GM19035 (cell line): ENCODE data around the gene PJA2.
"Not testable (repeated sequence)": the region's sequence is repeated elsewhere in the genome, so short reads cannot be mapped to it uniquely, and the experiment has no call there.

Experiments used
- ATAC-seq: cut with Tn5 transposase; IDR thresholded peaks from one replicate; pipeline ENCODE4 v1.9.1; 2021; ENCODE audit not compliant: unreplicated experiment

Gene PJA2, protein sequence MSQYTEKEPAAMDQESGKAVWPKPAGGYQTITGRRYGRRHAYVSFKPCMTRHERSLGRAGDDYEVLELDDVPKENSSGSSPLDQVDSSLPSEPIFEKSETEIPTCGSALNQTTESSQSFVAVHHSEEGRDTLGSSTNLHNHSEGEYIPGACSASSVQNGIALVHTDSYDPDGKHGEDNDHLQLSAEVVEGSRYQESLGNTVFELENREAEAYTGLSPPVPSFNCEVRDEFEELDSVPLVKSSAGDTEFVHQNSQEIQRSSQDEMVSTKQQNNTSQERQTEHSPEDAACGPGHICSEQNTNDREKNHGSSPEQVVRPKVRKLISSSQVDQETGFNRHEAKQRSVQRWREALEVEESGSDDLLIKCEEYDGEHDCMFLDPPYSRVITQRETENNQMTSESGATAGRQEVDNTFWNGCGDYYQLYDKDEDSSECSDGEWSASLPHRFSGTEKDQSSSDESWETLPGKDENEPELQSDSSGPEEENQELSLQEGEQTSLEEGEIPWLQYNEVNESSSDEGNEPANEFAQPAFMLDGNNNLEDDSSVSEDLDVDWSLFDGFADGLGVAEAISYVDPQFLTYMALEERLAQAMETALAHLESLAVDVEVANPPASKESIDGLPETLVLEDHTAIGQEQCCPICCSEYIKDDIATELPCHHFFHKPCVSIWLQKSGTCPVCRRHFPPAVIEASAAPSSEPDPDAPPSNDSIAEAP

DNA sequence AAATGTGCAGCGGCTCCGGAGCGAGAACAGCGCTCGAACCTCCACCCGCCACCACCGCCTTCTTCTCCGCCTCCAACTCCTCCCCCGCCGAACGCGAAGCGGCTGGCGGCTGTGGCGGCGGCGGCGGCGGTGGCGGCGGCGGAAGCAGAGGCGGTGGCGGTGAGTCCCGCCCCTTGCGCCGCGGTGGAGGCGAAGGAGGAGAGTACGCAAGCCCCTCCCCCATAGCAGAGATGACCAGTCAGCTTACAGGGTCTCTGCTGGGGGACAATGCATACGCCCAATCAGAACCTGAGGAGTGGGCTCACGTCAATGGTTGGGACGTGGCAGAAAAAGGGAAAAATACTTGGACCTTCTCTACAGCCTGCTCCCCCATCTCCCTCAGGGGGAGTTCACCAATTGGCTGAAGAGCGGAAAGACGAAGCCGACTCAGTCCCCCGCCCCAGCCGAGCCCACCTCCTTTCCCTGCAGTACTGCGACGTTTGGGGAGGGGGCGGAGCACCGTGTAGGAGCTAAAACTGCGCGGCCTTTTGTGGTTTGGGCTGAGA lies at the start of gene PJA2:
TSS of gene PJA2 (minus strand) at position 131 of the 545 bp plus-strand sequence. CDS start 26,541 bp downstream, outside the sequence.
- peak; percentile 80 for ATAC-seq

DNA sequence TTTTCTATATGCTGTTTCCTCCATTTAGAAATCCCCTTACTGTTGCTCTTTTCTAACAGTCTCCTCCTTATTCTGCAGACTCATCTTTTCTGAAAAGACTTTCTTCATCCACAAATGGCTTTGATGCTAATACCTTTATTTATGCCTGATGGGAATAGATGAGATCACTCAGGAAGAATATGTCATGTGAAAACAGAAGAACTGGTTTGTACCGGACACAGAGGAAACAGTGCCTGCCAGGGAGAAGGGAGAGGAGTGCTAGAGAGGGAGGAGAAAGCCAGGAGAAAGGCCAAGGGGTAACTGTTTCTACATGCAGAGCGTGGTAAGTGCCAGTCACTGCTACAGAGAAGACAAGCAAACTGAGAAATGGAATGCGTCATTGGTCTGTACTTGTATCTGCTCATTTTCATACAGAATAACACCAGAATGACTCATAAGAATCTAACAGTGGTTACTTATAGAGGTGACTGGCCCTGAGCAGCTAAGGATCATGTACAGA lies 45.9 kb upstream of the PJA2 start:
- ATAC-seq: peak; percentile 100

DNA sequence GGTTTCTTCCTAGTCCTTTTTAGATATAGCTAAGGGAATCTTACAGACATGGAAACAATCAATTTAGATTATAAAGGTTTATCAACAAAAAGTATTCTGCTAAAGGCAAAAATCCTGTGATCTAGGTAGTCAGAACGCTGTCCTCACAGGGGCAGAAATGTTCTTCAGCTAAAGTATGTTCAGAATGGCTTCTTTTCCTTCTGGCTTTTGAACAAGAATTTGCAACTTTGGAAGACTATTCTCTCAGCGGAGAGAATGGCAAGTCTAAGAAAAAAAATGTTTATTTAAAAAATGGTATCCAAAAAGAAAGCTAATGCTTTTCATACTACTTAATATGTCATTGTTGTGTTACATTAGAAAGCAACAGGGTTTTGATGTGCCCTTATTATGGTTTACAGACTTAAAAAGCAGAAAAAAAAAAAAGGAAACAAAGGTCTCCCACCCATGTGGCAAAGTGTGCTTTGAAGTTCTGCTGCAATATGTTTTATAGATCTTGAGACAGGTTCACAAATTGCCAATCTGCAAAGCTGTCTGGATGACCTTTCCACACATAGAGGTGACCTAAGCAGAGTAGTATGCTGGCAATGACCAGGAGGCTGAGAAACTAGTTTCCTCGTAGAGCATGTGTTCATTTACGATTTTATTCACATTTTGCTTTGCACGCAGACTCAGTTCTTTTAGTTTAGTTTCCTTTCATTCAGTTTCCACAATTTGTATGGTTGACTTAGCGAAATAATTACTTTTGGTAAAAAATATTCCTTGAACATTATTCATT lies 45.1 kb upstream of the PJA2 start:
- ATAC-seq: no peak

DNA sequence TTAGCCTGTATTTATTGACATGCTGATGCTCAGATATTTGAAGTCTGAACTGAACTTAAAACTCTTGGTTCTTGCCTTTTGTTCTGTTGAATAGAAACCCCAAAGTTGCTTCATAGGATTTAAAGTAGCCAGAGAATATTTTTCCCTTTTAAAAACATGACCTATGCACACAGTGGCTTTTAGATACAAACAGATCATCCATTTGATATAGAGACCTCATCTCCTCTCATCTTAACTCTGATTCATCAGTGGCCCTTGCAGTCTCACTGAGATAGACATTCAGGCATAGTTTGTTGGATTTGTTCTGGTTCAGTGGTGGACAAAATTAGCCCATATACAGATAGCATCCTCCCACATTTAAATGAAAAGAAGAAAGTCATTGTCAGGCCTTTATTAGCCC lies 43.5 kb upstream of the PJA2 start:
- no peak for ATAC-seq

DNA sequence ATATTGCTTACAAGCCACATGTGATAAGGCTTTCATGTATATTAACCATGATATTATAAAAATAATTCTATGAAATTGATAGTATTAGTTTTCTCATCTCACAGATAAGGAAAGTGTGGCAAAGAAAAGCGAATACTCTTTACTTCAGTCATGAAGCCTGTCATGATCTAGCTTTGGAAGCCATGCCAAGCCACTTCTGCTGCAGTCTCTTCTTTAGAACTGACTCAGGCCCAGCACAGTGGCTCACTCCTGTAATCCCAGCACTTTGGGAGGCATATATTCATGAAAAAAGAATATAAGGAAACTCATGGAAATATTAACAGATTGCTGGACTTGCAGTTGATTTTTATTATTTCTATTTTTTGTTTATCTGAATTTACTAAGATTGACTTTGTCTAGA lies 42.9 kb upstream of the PJA2 start:
- ATAC-seq: no peak

DNA sequence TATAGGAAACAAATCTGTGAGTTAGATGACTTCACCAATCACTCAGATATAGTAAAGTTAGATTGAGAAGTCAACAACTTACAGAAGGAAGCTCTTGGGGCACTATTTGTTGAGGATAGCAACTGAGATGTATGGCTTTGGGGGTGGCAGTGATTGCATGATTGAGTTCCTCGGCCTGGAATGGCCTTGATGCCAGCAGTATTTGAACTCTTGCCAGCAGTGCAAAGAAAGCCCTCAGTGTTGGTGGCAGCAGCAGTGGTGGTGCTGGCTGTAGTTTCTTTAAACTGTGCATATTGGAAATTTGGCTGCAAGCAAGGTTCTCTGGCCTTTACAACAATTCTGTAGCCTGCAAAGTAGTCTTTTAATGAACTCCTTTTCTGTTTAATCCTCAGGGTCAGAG lies 41.4 kb upstream of the PJA2 start:
- no peak for ATAC-seq

DNA sequence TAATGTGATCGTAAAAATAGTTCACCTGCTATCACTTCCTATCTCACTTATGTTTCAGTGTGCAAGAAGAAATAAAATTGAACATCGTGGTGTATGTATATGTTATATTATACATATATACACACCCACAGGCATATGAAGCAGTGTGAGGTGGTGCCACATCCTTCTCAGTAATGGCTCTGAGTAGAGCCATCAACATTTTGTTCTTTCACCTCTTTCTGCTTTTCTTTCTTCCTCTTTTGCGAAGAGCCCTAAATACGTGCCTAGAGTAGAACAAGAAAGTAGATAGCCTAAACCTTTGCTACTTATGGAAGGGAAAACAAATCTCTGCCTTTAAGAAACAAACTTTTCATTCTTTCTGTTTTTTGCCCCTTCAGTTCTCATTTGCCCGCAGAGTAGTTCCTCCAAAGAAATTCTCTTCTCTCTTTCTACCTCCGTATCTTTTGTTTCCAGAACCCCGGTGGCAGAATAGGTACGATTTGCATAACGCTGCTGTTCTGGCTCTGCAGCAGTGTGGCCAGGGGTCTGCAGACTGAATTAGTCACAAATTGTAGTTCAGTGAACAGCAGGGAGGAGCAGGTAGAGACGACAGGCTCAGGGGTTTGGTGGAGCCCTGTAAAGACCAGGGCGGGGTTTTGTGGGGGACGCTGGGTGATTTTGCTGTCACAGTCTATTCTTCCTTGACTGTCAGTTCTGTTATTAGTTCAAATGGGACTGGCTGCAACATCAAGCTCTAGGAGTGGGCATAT lies 40.5 kb upstream of the PJA2 start:
- no peak for ATAC-seq

DNA sequence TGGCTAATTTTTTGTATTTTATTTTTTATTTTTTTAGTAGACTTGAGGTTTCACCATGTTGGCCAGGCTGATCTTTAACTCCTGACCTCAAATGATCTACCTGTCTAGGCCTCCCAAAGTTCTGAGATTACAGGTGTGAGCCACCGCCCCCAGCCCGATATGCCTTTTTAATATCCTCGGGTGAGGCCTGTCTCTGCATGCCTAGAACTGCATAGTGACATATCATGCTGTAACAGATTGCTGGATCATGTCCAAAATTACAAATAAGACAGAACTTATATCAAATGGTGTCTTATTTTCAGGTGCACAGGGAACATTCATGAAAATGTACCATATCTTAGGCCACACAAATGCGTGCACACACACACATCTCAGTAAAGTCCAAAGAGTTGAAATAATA lies 39.1 kb upstream of the PJA2 start:
- no peak for ATAC-seq

DNA sequence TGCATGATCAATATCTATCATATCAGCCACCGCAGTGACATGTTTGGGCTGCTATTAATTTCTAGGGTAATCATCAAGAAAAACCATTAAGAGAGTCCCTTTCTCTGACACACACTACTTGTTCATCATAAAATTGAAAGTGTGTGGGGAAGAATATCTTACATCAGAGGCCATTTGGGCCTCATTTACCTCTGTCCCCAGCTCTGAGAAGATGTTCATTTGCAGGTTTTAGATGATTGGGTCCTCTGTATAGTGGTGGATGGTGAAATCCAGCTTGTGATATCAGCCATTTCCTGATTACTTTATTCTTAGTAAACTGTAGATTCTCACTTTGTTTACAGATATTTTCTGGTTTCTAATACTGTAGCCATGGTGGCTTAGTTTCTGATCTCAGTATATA lies 29.8 kb upstream of the PJA2 start:
- no peak for ATAC-seq

DNA sequence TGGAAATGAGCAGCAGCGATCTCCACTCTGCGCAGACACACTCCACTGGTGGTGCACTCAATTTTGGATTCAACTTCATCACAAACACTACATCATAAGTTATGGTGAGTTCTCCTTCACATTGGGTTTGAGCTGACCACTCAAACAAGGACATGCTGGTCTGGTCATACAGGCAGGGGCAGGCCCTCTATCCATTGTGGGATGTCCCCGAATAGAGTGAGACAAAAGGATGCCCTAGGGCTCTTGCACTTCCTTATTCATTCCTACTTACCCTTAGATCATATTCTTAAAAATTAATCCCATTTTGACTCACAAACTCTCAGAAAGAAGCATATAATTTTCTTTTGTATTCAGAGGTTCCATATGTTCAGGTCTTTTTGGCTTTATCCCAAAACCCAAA lies 16.3 kb upstream of the PJA2 start:
- no peak for ATAC-seq

DNA sequence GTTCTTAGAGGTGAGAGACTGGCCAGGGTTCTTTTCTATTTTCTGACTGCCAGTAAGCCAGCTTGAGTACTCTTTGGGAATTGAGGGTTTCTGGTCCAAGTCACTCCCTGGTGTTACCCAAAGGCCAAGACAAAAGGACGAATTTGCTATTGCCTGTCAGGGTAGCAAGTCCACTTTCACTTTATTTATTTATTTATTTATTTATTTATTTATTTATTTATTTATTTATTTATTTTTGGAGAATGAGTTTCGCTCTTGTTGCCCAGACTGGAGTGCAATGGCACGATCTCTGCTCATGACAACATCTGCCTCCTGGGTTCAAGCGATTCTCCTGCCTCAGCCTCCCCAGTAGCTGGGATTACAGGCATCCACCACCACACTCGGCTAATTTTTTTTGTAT lies 15.7 kb upstream of the PJA2 start:
- not testable (repeated sequence) for ATAC-seq

DNA sequence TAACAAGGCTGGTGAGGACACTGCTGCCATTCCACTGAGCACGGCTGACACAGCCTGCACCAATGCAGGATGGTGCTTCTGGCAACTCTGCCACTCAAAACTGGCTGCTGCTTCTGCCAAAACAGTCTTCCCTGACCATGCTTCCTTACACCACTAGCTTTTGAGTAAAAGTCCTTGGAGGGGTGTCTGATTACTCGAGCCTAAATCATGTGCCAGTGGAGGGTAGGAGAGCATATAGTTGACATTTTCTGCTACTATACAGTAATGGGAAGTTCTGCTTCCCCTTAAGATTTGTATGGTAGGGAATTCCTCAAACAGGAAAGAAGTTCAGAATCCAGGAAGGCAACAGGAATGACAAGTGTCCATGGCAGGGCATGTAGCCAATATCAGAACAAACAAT lies 12.2 kb upstream of the PJA2 start:
- no peak for ATAC-seq

DNA sequence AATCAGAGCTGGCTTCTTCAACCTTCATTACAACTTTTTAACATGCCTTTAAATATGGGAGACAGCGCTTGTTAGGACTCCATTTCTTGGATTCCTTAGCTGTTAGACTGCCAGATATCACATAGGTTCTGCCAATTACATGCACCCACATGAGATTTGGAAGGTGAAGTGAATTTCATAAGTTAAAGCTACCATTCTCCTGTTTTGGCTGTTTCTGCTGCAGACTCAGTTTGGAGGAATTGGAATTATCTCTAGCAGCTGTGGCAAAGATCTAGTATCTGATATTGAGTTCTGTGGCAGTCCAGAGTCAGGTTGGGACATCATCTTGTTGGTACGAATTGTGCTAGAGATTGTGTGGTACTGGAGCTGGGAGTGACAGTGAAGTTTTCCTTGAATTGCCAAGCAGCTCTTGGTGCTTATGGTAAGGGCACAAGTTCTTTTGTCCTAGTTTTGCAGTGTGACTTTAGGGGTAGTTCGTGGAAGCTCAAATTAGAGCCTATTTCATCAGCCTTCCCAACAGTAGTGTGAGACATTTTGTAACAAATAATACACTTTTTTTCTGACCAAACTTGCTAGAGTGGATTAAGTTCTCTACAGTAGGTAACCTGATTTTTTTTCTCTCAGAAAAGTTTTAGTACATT lies 9.1 kb upstream of the PJA2 start:
- no peak for ATAC-seq

DNA sequence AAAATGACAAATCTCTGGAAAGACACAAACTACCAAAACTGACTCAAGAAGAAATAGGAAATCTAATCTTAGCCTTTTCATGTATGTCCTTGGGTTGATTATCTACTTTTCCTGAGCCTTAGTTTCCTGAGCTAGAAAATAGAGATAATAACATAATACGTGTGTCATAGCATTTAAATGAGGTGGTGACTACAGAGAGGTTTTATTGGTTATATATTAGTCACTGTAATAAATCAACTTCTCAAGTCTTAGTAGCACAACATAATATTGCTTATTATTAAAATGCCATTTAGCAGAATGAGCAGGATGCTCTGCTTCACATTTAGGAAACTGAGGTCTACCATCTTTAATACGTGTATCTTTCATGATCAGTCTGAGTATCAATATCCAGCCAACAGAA lies 7.1 kb upstream of the PJA2 start:
- ATAC-seq: no peak

DNA sequence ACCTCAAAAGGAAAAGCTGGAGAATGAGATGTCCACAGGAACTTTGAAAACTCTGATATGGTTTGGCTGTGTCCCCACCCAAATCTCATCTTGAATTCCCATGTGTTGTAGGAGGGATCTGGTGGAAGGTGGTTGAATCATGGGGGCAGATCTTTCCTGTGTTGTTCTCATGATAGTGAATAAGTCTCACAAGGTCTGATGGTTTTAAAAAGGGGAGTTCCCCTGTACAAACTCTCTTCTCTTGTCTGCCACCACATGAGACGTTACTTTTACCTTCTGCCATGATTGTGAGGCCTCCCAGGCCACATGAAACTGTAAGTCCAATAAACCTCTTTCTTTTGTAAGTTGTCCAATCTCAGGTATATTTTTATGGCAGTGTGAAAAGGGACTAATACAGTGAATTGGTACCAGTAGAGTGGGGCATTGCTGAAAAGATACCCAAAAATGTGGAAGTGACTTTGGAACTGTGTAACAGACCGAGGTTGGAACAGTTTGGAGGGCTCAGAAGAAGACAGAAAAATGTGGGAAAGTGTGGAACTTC lies 4.2 kb upstream of the PJA2 start:
- not testable (repeated sequence) for ATAC-seq

DNA sequence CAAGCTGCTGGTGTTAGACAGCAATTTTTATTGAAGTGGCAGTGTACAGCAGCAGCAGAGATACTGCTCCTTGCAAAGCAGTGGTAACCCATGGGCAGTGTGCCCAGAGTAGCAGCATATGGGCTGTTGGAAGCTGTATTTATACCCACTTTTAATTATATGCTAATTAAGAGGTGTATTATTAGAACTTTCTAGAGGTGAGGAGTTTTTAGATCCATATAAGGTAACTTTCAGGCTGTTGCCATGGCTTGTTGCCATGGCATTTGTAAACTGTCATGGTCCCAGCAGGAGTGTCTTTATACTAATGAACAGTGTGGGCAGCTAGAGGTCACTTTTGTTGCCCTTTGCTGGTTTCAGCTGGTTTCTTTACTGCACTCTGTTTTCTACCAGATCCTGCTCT lies 3.7 kb upstream of the PJA2 start:
- ATAC-seq: no peak

DNA sequence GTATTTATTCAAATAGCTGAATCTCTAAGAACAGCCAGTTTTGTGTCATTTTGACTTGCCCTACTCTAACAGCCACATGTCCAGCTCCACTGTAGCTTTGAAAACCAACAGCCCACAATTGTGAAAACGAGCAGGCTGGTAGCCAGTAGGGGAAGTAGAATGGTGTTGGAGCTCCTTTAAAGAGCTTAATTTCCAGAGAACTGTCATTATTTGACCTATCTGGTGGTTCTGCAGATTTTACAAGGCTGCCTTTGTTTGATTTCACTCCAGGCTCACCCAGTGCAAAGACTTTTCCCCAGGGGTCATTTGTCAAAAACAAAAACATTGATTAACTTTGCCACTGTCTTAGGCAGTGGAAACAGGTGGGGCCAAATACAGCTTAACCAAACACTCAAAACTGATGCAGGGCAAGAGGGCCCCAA lies 3.2 kb upstream of the PJA2 start:
- ATAC-seq: no peak

DNA sequence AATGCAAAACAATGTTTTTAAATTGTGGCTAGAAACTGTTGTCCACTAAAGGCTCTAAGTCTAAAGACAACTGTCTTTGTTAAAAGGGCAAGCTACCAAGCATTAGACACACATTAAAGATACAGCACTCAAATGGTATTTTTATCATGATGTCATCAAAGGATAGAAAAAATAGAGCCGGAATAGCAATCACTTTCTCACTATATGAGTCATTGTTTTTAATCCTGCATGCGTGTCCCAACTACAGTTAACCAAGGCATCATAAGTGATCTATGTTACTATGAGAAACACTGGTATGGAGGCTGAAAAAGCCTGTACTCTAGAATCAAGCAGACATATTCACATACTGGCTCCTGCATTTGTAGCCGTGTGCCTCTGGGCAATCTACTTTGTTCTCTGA lies 1.9 kb upstream of the PJA2 start:
- no peak for ATAC-seq

DNA sequence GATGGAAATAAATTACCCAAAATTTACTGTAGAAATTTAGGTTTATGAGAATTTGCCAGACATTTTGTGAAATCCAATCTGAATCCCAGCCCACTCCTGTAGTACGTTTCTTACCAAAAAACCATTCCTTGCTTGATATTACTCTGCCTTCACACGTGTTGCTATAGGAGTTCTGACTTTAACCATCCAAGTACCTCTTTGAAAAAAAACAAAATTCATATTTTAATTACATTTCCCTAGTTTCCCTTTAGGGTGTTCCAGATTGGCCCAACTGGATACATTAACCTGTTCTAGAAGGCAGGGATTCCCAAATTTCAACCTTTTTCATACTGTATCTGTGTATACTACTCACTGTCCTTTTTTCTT lies 1.4 kb upstream of the PJA2 start:
- no peak for ATAC-seq
